H4 (cell line): ENCODE measurements around the gene MIPOL1. TPM values are rescaled to one million over a fixed set of nuclear protein-coding genes. Genes with fewer than 3 reads are reported as not detected.
"Not testable (repeated sequence)": the region's sequence is repeated elsewhere in the genome, so short reads cannot be mapped to it uniquely, and the experiment has no call there.

Source experiments
- DNase-seq: peaks from one replicate; pipeline ENCODE4 v3.0.0-alpha.2; 2015; ENCODE audit warnings: low spot score
- total RNA-seq: library from RNA; depleted of rRNA; stranded (reverse); fragments of >200 nt; shearing (Covaris generic); gene quantifications from 2 replicates; pipeline ENCODE4 v1.2.3, GENCODE V29; 2014

Gene MIPOL1
- total RNA-seq, 1 experiment from 2014 or later: 0.06 TPM

GRCh38 chr14:37546621-37547447, 349.1 kb downstream of the MIPOL1 start:
- DNase-seq: peak; percentile 68

- DNase-seq: peak; percentile 48
These were observed 352.8 kb downstream of the MIPOL1 start for GRCh38 chr14:37550511-37550910.

GRCh38 chr14:37551119-37551518, 353.4 kb downstream of the MIPOL1 start:
- DNase-seq: no peak

- no peak for DNase-seq
These were observed 356.3 kb downstream of the MIPOL1 start for GRCh38 chr14:37553935-37554550.

- not testable (repeated sequence) for DNase-seq
These were observed 357.9 kb downstream of the MIPOL1 start for GRCh38 chr14:37555596-37555995.

- no peak for DNase-seq
These were observed 361.0 kb downstream of the MIPOL1 start for GRCh38 chr14:37558740-37559139.

- DNase-seq: no peak
These were observed 361.6 kb downstream of the MIPOL1 start for GRCh38 chr14:37559386-37559785.

- DNase-seq: no peak
These were observed 365.5 kb downstream of the MIPOL1 start for GRCh38 chr14:37563189-37563588.

GRCh38 chr14:37565550-37565949, 367.8 kb downstream of the MIPOL1 start:
- no peak for DNase-seq

GRCh38 chr14:37566811-37567371, 369.2 kb downstream of the MIPOL1 start:
- peak; percentile 30 for DNase-seq

- no peak for DNase-seq
These were observed 372.0 kb downstream of the MIPOL1 start for GRCh38 chr14:37569729-37570128.

- DNase-seq: no peak
These were observed 373.7 kb downstream of the MIPOL1 start for GRCh38 chr14:37571391-37571790.

- DNase-seq: no peak
These were observed 375.6 kb downstream of the MIPOL1 start for GRCh38 chr14:37573356-37573755.

GRCh38 chr14:37579274-37579673, 381.5 kb downstream of the MIPOL1 start:
- DNase-seq: no peak

- no peak for DNase-seq
These were observed 382.4 kb downstream of the MIPOL1 start for GRCh38 chr14:37580146-37580545.

GRCh38 chr14:37583358-37584210, 385.8 kb downstream of the MIPOL1 start:
- DNase-seq: no peak

GRCh38 chr14:37584211-37585100, 386.7 kb downstream of the MIPOL1 start:
- DNase-seq: no peak

- DNase-seq: no peak
These were observed 387.4 kb downstream of the MIPOL1 start for GRCh38 chr14:37585101-37585511.

GRCh38 chr14:37585971-37586796, 388.4 kb downstream of the MIPOL1 start:
- no peak for DNase-seq

- no peak for DNase-seq
These were observed 389.0 kb downstream of the MIPOL1 start for GRCh38 chr14:37586797-37587130.
